ENCODE data around the gene ADCY7.

ADCY7 gene

GRCh38 chr16:50248845-50249244 is 17.5 kb upstream of the ADCY7 start:
- no peak for DNase-seq (ENCODE audit: low spot score)

GRCh38 chr16:50251375-50252081 is 14.8 kb upstream of the ADCY7 start:
- no peak for DNase-seq (ENCODE audit: low spot score)

GRCh38 chr16:50252082-50252611 is 14.2 kb upstream of the ADCY7 start:
- DNase-seq (ENCODE audit: low spot score): no peak

GRCh38 chr16:50252874-50253513 is 13.4 kb upstream of the ADCY7 start:
- no peak for DNase-seq (ENCODE audit: low spot score)

GRCh38 chr16:50253514-50253910 is 12.8 kb upstream of the ADCY7 start:
- no peak for DNase-seq (ENCODE audit: low spot score)

GRCh38 chr16:50254072-50254471 is 12.3 kb upstream of the ADCY7 start:
- DNase-seq (ENCODE audit: low spot score): no peak

- no peak for DNase-seq (ENCODE audit: low spot score)
Measured at GRCh38 chr16:50255538-50255937, 10.8 kb upstream of the ADCY7 start.

GRCh38 chr16:50256604-50257003 is 9.7 kb upstream of the ADCY7 start:
- DNase-seq (ENCODE audit: low spot score): no peak

GRCh38 chr16:50257876-50258275 is 8.5 kb upstream of the ADCY7 start:
- DNase-seq (ENCODE audit: low spot score): no peak

GRCh38 chr16:50259334-50260205 is 6.8 kb upstream of the ADCY7 start:
- DNase-seq (ENCODE audit: low spot score): no peak

- DNase-seq (ENCODE audit: low spot score): no peak
Measured at GRCh38 chr16:50260206-50261159, 5.9 kb upstream of the ADCY7 start.

GRCh38 chr16:50261160-50261706 is 5.1 kb upstream of the ADCY7 start:
- DNase-seq (ENCODE audit: low spot score): no peak

GRCh38 chr16:50261707-50262235 is 4.6 kb upstream of the ADCY7 start:
- no peak for DNase-seq (ENCODE audit: low spot score)

- DNase-seq (ENCODE audit: low spot score): no peak
Measured at GRCh38 chr16:50263060-50263909, 3.1 kb upstream of the ADCY7 start.

GRCh38 chr16:50263940-50264929 is 2.1 kb upstream of the ADCY7 start:
- no peak for DNase-seq (ENCODE audit: low spot score)

GRCh38 chr16:50265260-50265659 is 1.1 kb upstream of the ADCY7 start:
- peak; percentile 10 for DNase-seq (ENCODE audit: low spot score)

- no peak for DNase-seq (ENCODE audit: low spot score)
Measured at GRCh38 chr16:50265716-50266336, 525 bp upstream of the ADCY7 start.

GRCh38 chr16:50267151-50267631 is 840 bp downstream of the ADCY7 start:
- no peak for DNase-seq (ENCODE audit: low spot score)
